GM23248 (cell line): Measurements from ENCODE around the gene NHERF1.

Experiments used
- EZH2 ChIP-seq: fragments of 200-600 bp; sonication (generic); IDR thresholded peaks from 2 replicates; pipeline ENCODE4 v1.6.1; 2018; ENCODE audit warnings: antibody characterized with exemption, mild to moderate bottlenecking; ENCODE audit not compliant: insufficient read depth, poor library complexity, severe bottlenecking
- EZH2phosphoT487 ChIP-seq: fragments of 200-600 bp; sonication (generic); IDR thresholded peaks from 2 replicates; pipeline ENCODE4 v1.6.1; 2018; ENCODE audit warnings: antibody characterized with exemption, moderate library complexity, mild to moderate bottlenecking, low read depth; ENCODE audit not compliant: insufficient read depth

DNA sequence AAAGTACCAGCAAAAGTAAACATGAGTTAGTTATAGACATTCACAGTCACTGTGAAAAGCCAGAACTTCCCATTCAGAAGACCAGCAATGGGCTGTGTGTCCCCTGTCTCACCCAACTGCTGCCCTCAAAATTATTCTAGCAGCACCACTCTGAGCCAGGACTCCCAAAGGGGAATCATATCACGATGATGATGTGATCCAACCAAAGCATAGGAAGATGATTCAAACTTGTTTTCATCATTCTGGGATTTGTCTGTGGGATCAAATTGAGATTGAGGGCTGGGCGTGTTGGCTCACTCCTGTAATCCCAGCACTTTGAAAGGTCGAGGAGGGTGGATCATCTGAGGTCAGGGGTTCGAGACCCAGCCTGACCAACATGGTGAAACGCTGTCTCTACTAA, 34.1 kb downstream of the NHERF1 start:
- TF ChIP-seq EZH2phosphoT487 (no peak), EZH2 (no peak)
